IPS-18c (cell line): ENCODE results near the gene PPP2R5B.

ENCODE experiments used
- H3K4me3 ChIP-seq: 2 replicates; pipeline ENCODE4 v1.7.0; 2013; ENCODE audit warnings: low read depth, mild to moderate bottlenecking, low read length, moderate library complexity; ENCODE audit not compliant: insufficient read depth
- H3K9me3 ChIP-seq: one replicate; pipeline ENCODE4 v1.6.1; 2013; ENCODE audit warnings: mild to moderate bottlenecking, low read length, moderate library complexity; ENCODE audit not compliant: control insufficient read depth, insufficient read depth

Gene PPP2R5B

DNA sequence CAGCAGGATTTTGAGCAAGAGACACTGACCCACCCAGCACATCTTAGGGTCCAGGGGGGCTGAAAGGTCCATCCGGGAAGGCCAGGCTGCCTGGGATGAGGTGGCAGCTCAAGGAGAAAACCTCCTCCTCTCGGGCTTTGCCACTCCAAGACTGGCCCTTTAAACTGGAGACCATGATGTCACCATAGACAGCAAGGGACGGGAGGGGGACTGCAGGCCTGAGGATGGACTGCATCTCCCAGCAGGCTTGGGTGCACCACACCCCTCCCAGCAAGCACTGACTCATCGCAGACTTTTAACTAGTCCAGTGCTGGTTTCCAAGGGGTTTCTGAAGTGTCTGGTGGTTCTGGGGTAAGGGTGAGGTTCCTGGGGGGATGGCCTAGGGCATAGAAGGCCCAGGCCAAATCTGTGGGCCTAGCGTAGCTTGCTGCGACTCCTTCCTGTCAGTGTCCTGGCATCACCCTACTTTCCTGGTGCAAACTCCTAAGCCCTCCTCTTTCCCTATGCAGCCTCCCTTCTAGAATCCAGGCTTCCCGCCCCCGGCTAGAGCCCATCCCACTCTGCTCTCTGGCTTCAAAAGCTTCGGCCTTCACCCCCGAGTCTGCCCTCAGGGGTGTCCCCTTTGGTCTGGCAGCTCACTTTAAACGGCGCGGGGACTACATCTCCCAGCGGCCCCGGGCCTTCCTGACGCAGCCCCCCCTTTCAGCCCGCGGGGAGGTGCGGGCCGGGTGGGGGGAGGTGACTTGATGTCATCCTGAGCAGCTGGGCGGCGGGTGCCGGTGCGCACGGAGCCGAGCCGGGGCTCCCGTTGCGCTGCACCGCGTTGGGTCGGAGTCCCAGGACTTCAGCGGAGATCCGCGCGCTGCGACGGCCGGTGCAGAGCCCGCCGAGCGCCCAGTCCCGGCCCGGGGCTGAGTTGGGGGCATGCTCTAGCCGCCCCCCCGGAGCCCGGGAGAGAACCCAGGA, at the start of gene PPP2R5B:
Gene PPP2R5B (plus strand): TSS at position 746 of the 966 bp plus-strand sequence. CDS start 1,046 bp downstream, outside the sequence.
- Histone ChIP-seq H3K9me3 (no peaks in the 10 kb centered on the region), H3K4me3 (peak within 1 kb of the TSS; percentile 87)

DNA sequence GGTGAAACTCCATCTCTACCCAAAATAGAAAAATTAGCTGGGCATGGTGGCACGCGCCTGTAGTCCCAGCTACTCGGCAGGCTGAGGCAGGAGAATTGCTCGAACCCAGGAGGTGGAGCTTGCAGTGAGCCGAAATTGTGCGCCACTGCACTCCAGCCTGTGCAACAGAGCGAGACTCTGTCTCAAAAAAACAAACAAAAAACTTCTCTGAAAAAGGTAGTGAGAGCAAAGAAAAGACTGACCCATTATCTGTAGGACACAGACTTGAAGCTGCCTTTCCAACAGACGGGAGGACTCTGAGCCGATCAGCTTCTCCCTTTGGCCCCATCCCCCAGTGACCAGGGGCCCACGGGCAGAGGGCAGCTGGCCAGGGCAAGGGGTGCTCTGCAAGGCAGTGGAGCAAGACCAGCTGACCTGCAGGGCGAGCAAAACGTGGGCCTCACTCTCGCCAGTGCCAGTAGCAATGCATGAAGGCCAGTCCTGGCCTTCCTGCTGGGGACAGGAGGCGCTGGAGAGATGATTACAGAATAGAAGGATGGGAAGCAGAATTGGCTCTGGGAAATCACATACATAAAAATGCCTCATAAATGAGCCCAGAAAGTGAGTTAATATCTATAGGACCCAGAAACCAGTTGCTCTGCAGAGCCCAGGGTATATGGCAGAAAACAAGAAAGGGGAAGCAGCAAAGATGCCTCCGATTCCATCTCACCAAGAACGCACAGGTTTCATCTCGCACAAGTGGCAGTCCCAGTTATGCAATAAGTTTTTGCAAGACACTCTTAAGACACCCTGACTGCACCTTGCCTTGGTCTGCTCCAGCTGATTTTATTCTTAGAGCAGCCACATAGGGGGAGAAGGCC, 48.9 kb upstream of the PPP2R5B start:
- Histone ChIP-seq H3K9me3 (no peaks in the 10 kb centered on the region), H3K4me3 (no peak overlapping the region)

DNA sequence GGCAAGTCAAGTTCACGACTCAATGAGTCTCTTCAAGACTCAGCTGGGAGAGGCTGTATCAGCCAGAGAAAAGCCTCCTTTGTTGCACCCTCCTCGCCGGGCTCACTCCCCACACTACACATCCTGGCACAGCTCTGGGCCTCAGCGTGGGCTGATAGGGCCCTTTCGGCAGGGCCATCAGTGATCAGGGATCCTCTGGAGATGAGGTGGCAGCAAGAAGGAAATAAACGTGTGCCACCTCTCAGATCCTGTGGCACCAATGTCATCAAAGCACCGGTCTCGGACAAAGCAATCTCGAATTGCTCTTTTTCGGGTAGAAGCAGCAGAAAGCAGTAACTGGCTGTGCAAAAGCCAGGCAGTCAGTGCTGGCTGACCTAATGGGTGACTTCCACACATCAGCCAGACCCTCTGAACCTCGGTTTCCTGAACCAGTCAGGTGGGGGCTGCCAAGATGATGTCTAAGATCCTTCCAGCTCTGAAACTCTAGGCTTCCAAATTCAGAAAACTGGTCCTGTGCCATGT, 48.2 kb upstream of the PPP2R5B start:
- Histone ChIP-seq H3K4me3 (no peak overlapping the region), H3K9me3 (no peaks in the 10 kb centered on the region)

DNA sequence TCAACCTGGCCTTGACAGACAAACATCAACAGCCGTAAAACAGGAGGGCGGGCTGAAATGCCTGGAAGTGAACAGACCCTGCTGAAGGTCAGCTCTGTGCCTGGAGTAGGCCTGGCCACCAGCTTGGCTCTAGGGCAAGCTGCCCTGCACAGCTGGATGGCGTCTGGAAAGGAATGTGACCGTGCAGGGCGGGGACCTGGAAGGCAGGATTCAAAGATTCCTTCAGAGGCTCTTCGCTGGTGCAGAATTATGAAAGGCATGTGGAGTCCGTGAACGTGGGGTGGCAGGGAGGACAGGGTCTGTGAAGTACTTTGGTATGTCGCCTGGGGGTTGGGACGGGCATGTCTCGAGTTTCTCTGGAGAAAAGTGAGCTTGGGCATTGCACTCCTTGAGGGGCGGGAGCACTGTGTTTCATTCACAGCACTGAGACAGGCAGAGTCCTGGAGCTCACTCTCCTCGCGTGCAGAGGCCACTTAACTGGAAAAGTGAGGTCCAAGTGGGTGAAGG, 47.6 kb upstream of the PPP2R5B start:
- no peaks in the 10 kb centered on the region for H3K9me3 ChIP-seq
- H3K4me3 ChIP-seq, result no peak overlapping the region

DNA sequence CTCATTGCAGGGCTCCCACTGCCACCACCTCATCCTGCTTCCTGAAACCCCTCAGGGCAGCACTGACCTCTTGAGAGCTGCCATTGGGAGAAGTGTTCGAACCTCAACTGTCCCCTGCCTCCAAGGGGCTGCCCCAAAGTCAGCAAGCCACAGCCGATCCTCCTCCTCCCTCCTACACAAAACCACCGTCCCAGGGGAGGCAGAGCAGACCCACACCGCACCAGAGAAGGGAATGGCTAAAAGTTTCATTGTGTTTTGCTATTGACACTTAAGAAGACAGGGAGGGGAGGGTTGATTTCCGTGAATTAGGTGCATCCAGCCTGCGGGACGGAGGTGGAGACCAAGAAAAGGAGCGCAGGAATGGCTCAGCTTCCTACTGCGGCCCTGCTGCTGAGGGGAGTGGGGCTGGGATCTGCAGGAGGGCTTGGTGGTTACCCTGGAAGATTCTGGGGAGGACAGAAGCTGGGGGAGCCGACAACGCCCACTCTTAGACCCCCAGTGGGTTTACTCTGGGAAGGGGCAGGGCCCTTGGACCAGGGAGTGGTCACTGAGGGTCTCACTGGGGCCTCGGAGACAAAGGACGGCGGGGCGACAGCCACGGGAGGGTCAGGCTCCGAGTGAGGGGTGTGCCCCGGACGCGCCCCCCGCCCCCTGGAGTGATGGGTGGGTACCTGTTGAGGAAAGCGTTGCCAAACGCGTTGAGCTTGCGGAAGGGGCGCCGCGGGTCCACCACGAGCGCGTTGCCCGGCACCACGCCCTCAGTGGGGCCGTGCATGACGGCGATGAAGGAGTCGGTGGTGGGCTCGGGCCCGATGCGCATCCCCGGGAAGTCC, 46.9 kb upstream of the PPP2R5B start:
- no peaks in the 10 kb centered on the region for H3K9me3 ChIP-seq
- peak overlapping the region; percentile 86 for H3K4me3 ChIP-seq

DNA sequence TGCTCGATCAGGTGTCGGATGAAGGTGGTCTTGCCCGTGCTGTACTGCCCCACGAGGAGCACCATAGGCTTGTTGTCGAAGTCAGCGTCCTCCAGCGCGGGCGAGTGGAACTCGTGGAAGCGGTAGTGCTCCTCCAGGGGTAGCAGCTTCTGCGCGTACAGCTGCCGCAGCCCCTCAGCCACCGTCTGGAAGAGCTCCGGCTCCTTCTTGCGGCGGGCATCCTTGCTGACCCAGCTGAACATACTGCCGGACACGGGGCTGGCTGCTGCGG, 46.3 kb upstream of the PPP2R5B start:
- Histone ChIP-seq H3K9me3 (no peaks in the 10 kb centered on the region), H3K4me3 (peak overlapping the region; percentile 86)

DNA sequence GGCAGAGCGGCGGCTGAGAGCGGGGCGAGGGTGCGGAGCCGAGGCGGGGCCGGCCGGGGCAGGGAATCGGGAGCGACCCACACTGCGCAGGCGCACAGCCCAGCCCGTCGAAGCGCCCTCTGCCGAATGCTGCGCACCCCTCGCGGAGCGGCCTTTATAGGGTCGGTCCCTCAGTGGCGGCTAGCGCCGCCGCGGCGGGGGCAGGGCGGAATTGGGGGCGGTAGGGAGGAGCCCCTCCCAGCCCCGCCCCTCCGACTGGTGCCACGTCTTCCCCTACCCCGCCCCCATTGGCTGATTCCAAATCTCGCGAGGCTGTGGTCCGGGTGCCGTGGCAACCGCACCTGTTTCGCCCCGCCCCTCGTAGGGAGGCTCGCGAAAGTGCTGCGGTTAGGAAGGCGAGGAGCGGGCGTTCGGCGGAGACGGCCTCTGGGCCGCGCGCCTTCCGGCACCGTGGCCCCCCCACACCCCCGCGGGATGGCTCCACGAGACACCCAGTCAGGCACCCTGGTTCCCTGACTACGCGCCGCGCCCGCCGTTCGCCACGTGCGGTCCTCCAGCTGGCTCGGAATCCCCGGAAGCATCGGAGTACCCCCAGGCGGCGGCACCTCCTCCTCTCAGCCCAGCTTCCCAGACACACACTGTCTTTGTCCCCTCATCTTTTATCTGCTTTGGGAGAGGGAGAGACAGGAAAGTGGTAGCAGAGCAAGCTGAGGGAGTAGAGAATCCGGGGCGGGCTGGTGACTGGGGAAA, 45.8 kb upstream of the PPP2R5B start, which contains the start of gene EHD1:
Gene EHD1 (minus strand): TSS at position 128 of the 750 bp plus-strand sequence. CDS start 157 bp downstream, outside the sequence.
- H3K4me3 ChIP-seq, result peak within 1 kb of the TSS; percentile 91
- H3K9me3 ChIP-seq, result no peaks in the 10 kb centered on the region

DNA sequence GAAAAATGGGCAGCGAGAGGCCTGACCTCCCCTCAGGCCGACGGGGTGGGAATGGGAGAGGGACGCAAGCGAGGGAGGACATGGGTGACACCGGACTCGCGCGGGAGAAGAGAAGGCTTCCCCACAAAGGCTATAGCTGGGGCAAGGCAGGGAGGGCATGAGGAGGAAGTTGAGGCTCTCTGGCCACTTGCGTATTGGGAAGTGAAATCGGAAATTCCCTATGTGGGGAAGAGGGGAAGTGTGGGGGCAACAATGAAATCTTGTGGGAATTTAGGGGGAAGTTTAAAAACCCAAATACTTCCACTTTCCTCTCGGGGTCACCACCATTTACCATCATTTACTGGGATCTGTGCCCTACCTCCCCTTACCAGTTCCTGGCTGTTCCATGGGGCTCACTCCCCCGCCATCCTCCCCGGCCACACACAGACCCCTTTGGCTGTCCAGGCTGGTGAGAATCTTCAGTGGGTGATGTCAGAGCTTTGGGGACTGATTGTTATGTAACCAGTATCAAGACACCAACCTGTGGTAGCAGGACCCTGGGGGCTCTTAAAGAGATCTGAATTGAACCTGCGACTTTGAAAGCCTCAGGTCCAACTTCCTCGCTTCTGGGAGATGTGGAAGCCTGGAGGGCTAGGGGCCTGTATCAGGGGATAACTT, 45.1 kb upstream of the PPP2R5B start:
- Histone ChIP-seq H3K4me3 (peak overlapping the region; percentile 91), H3K9me3 (no peaks in the 10 kb centered on the region)

DNA sequence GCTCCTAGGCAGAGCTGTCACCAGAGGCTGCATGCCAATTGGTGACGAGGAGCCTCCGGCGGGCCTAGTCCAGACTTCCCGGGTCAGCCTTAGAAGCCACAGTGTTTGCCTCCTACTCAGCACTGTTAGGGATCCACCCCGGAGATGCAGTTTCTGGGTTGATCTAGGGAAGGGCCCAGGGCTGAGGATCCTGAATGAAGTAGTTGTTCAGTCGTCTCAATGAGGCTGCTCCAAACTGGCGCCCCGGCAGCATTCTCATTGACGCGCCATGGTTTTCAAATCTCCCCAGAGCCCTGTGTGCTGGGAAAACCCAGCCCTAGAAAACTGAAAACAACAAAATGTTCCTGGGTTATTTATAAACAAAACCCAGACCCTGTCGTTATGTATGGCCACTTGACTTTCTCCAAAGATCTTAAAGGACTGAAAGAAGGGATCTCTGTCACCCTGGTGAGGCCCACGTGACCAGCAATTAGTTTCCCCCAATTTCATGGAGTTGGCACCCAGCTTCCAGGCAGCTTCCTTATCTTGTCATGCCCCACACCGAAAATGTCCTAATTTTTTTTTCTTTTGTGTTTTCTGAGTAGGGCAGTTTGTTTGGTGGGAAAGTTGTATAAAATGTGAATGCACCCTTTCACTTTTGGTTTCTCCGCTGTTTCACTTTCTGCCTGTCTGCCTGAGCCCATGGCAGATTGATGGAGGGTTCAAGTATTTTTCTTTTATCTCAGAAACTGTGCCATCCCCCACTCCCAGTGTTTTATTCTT, 44.1 kb upstream of the PPP2R5B start:
- H3K9me3 ChIP-seq, result no peaks in the 10 kb centered on the region
- H3K4me3 ChIP-seq, result no peak overlapping the region

DNA sequence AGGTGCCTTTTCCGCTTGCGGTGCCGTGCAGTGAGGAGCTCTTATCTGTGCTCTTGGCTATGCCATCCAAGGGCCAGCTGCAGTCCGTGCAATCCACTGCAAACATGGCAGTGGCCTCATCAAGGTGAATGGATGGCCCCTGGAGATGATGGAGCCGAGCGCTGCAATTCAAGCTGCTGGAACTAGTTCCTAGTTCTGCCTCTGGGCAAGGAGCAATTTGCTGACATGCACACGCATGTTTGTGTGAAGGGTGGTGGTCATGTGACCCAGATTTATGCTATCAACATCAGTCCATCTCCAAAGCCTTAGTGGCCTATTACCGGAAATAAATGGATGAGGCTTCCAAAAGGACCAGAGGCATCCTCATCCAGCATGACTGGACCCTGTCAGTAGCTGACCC, 43.0 kb upstream of the PPP2R5B start:
- Histone ChIP-seq H3K9me3 (no peaks in the 10 kb centered on the region), H3K4me3 (no peak overlapping the region)

DNA sequence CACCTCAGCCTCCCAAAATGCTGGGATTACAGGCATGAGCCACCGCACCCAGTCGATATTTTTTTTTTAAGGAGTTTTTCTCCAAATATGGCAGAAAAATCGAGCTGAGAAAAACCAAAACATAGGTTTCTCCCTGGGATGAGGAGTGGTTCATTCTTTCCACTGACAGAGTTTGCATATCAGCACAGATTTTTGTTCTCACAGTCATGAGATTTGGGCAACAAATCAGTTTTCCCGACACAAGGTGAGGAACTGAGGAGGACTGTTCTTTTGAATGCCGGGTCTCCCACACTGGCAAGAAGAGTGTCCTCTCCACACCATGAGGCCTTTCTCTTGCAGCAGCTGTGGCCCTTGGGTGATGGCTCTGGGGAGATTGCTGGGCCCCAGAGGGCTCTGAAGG, 42.2 kb upstream of the PPP2R5B start:
- no peaks in the 10 kb centered on the region for H3K9me3 ChIP-seq
- H3K4me3 ChIP-seq, result no peak overlapping the region

DNA sequence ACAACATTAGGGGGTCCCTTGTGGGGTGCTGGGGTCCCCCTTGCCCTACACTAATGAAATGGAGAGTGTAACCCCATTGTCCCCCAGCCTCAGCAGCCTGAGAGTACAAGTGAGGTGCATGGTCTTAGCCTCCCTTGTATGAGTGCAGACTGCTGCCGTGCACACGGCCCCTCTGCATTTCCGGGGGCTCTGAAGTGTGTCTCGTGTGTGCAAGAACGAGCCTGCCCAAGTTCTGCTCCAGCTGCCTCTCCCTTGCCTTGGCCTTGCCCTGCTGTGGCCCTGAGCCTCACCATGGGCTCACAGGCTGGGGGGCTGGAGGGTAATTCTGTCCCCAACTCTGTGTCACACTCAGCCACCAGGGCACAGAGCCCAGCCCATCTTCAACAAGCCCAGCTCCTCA, 40.9 kb upstream of the PPP2R5B start:
- H3K4me3 ChIP-seq, result no peak overlapping the region
- no peaks in the 10 kb centered on the region for H3K9me3 ChIP-seq

DNA sequence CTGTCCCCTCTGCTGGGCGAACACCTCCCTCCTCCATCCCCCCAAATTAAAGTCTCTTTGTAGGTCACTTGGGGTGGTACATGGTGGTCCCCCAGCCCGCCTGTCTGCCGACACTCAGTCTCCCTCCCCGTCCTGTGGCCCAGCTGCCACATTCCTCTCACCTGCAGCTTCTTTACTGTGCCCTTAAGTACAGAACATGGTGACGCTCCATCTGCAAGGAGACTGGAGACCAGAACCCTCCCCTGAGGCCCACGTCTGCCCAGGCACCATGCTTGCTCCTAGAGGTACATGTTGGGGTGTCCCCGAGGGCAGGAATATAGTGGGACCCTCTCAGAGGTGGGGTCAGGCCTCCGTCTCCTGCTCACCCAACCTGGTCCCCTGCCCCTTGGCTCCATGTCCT, 40.5 kb upstream of the PPP2R5B start:
- H3K9me3 ChIP-seq, result no peaks in the 10 kb centered on the region
- H3K4me3 ChIP-seq, result no peak overlapping the region

DNA sequence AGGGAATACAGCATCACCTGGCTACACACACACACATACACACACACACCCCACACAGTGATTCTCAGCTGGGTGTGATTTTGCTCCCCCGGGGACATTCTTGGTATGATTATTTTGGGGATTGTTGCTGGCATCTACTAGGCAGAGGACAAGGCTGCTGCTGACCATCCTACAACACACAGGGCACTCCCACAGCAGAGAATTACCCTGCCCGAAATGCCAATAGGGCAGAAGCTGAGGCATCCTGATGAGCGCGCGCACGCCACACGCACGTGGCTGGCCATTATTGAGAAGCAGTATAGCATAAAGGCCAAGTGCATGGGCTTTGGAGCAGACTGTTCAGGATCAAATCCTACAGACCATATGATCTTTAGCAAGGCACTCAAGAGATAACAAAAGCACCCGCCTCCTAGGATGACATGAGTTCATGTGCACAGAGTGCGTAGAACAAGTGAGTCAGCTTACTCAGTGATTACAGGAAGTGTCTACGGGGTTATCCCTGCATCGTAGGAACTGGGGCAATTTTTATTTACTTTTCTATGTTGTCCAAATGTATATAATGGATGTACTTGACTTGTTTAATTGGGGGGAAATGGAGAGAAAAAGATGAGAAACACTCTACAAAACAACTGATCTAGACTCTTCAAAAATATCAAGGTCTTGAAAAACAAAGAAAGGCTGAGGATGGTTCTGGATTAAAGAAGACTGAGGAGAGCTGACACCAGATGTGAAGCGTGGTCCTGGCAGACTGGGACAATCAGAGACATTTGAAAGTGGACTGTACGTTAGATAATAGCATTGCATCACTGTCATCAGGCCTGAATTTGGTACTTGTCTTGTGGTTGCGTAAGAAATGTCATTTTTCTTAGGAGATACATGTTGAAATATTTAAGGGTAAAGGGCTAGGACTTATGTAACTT, 38.9 kb upstream of the PPP2R5B start:
- Histone ChIP-seq H3K4me3 (no peak overlapping the region), H3K9me3 (no peaks in the 10 kb centered on the region)
